Dendritic cell treated with granulocyte-macrophage colony-stimulating factor and Interleukin-4, amounts not matched to agents 40 ng/mL and 50 ng/mL, for 4 days (primary cell): ENCODE measurements around the gene PTPRN2.
"Not testable (repeated sequence)": the region's sequence is repeated elsewhere in the genome, so short reads cannot be mapped to it uniquely, and the experiment has no call there.

Experiments
- H3K27ac Mint-ChIP-seq: one replicate; pipeline ENCODE4 v1.8.0; 2022; ENCODE audit warnings: mild to moderate bottlenecking, mixed read lengths
- H3K27me3 Mint-ChIP-seq: one replicate; pipeline ENCODE4 v1.8.0; 2022; ENCODE audit warnings: mild to moderate bottlenecking, mixed read lengths
- H3K36me3 Mint-ChIP-seq: one replicate; pipeline ENCODE4 v1.8.0; 2022; ENCODE audit warnings: low read depth, mixed read lengths
- H3K4me1 Mint-ChIP-seq: one replicate; pipeline ENCODE4 v1.8.0; 2022; ENCODE audit warnings: low read depth, mixed read lengths
- H3K4me3 Mint-ChIP-seq: one replicate; pipeline ENCODE4 v1.8.0; 2022; ENCODE audit warnings: mild to moderate bottlenecking, moderate library complexity, mixed read lengths
- H3K9me3 Mint-ChIP-seq: one replicate; pipeline ENCODE4 v1.8.0; 2022; ENCODE audit warnings: mixed read lengths
- intact Hi-C: fragments of 100-400 bp; cut with micrococcal nuclease; formaldehyde crosslinking; loops from one replicate; pipeline ENCODE4 v1.15.0; 2022

Gene PTPRN2

GRCh38 chr7:158378978-158379377 lies 208.6 kb downstream of the PTPRN2 start:
- Mint-ChIP-seq H3K4me3 (no peak overlapping the region), H3K9me3 (peaks cover 21% of the 10 kb centered on the region), H3K36me3 (no peaks in the 10 kb centered on the region), H3K27me3 (no peaks in the 10 kb centered on the region), H3K4me1 (no peaks in the 10 kb centered on the region), H3K27ac (no peak overlapping the region)
- intact Hi-C loops: no loop called here

GRCh38 chr7:158377800-158378623 lies 209.6 kb downstream of the PTPRN2 start:
- H3K27ac Mint-ChIP-seq: no peak overlapping the region
- intact Hi-C loops: no loop called here
- no peak overlapping the region for H3K4me3 Mint-ChIP-seq
- no peaks in the 10 kb centered on the region for H3K27me3 Mint-ChIP-seq
- peaks cover 21% of the 10 kb centered on the region for H3K9me3 Mint-ChIP-seq
- H3K36me3 Mint-ChIP-seq: no peaks in the 10 kb centered on the region
- no peaks in the 10 kb centered on the region for H3K4me1 Mint-ChIP-seq

- H3K27ac Mint-ChIP-seq, H3K36me3 Mint-ChIP-seq, H3K27me3 Mint-ChIP-seq, intact Hi-C loops, H3K4me1 Mint-ChIP-seq, H3K4me3 Mint-ChIP-seq: not testable (repeated sequence)
- peaks cover 21% of the 10 kb centered on the region for H3K9me3 Mint-ChIP-seq
Measured at GRCh38 chr7:158376839-158377186, 210.8 kb downstream of the PTPRN2 start.

- H3K36me3 Mint-ChIP-seq, intact Hi-C loops, H3K4me3 Mint-ChIP-seq, H3K27ac Mint-ChIP-seq, H3K27me3 Mint-ChIP-seq, H3K4me1 Mint-ChIP-seq: not testable (repeated sequence)
- peaks cover 17% of the 10 kb centered on the region for H3K9me3 Mint-ChIP-seq
Measured at GRCh38 chr7:158376146-158376838, 211.3 kb downstream of the PTPRN2 start.

- intact Hi-C loops: no loop called here
- no peaks in the 10 kb centered on the region for H3K4me1 Mint-ChIP-seq
- no peak overlapping the region for H3K4me3 Mint-ChIP-seq
- H3K27ac Mint-ChIP-seq: no peak overlapping the region
- no peaks in the 10 kb centered on the region for H3K27me3 Mint-ChIP-seq
- no peaks in the 10 kb centered on the region for H3K36me3 Mint-ChIP-seq
- peaks cover 5% of the 10 kb centered on the region for H3K9me3 Mint-ChIP-seq
Measured at GRCh38 chr7:158375034-158375433, 212.6 kb downstream of the PTPRN2 start.

GRCh38 chr7:158374586-158374985 lies 213.0 kb downstream of the PTPRN2 start:
- intact Hi-C loops: no loop called here
- H3K4me3 Mint-ChIP-seq: no peak overlapping the region
- no peaks in the 10 kb centered on the region for H3K4me1 Mint-ChIP-seq
- peaks cover under 1% of the 10 kb centered on the region for H3K9me3 Mint-ChIP-seq
- H3K36me3 Mint-ChIP-seq: no peaks in the 10 kb centered on the region
- H3K27ac Mint-ChIP-seq: no peak overlapping the region
- H3K27me3 Mint-ChIP-seq: no peaks in the 10 kb centered on the region

GRCh38 chr7:158374146-158374545 lies 213.5 kb downstream of the PTPRN2 start:
- Mint-ChIP-seq H3K27me3 (no peaks in the 10 kb centered on the region), H3K27ac (no peak overlapping the region), H3K9me3 (no peaks in the 10 kb centered on the region), H3K4me3 (no peak overlapping the region), H3K4me1 (no peaks in the 10 kb centered on the region), H3K36me3 (no peaks in the 10 kb centered on the region)
- intact Hi-C loops: no loop called here

- no peaks in the 10 kb centered on the region for H3K27me3 Mint-ChIP-seq
- H3K27ac Mint-ChIP-seq: no peak overlapping the region
- intact Hi-C loops: no loop called here
- H3K36me3 Mint-ChIP-seq: no peaks in the 10 kb centered on the region
- H3K4me1 Mint-ChIP-seq: no peaks in the 10 kb centered on the region
- no peaks in the 10 kb centered on the region for H3K9me3 Mint-ChIP-seq
- no peak overlapping the region for H3K4me3 Mint-ChIP-seq
Measured at GRCh38 chr7:158373476-158374133, 214.0 kb downstream of the PTPRN2 start.

- H3K4me3 Mint-ChIP-seq: no peak overlapping the region
- H3K9me3 Mint-ChIP-seq: no peaks in the 10 kb centered on the region
- no peaks in the 10 kb centered on the region for H3K27me3 Mint-ChIP-seq
- no peaks in the 10 kb centered on the region for H3K4me1 Mint-ChIP-seq
- H3K36me3 Mint-ChIP-seq: no peaks in the 10 kb centered on the region
- H3K27ac Mint-ChIP-seq: no peak overlapping the region
- intact Hi-C loops: no loop called here
Measured at GRCh38 chr7:158372400-158373342, 215.0 kb downstream of the PTPRN2 start.

- Mint-ChIP-seq H3K27me3 (no peaks in the 10 kb centered on the region), H3K4me1 (no peaks in the 10 kb centered on the region), H3K36me3 (no peaks in the 10 kb centered on the region), H3K9me3 (no peaks in the 10 kb centered on the region), H3K27ac (no peak overlapping the region), H3K4me3 (no peak overlapping the region)
- intact Hi-C loops: no loop called here
Measured at GRCh38 chr7:158371856-158372255, 215.8 kb downstream of the PTPRN2 start.

- no peak overlapping the region for H3K27ac Mint-ChIP-seq
- H3K36me3 Mint-ChIP-seq: no peaks in the 10 kb centered on the region
- no peaks in the 10 kb centered on the region for H3K27me3 Mint-ChIP-seq
- H3K9me3 Mint-ChIP-seq: no peaks in the 10 kb centered on the region
- intact Hi-C loops: no loop called here
- H3K4me1 Mint-ChIP-seq: no peaks in the 10 kb centered on the region
- H3K4me3 Mint-ChIP-seq: no peak overlapping the region
Measured at GRCh38 chr7:158369866-158370265, 217.8 kb downstream of the PTPRN2 start.

GRCh38 chr7:158369290-158369689 lies 218.3 kb downstream of the PTPRN2 start:
- no peaks in the 10 kb centered on the region for H3K9me3 Mint-ChIP-seq
- H3K36me3 Mint-ChIP-seq: no peaks in the 10 kb centered on the region
- intact Hi-C loops: no loop called here
- H3K4me1 Mint-ChIP-seq: no peaks in the 10 kb centered on the region
- H3K4me3 Mint-ChIP-seq: no peak overlapping the region
- no peaks in the 10 kb centered on the region for H3K27me3 Mint-ChIP-seq
- H3K27ac Mint-ChIP-seq: no peak overlapping the region

- no peak overlapping the region for H3K27ac Mint-ChIP-seq
- H3K27me3 Mint-ChIP-seq: no peaks in the 10 kb centered on the region
- H3K4me3 Mint-ChIP-seq: no peak overlapping the region
Measured at GRCh38 chr7:158368449-158368848, 219.2 kb downstream of the PTPRN2 start.

GRCh38 chr7:158367634-158367982 lies 220.0 kb downstream of the PTPRN2 start:
- Mint-ChIP-seq H3K4me3 (no peak overlapping the region), H3K27ac (no peak overlapping the region), H3K9me3 (no peaks in the 10 kb centered on the region), H3K27me3 (no peaks in the 10 kb centered on the region), H3K4me1 (no peaks in the 10 kb centered on the region), H3K36me3 (no peaks in the 10 kb centered on the region)
- intact Hi-C loops: no loop called here

More at GRCh38 chr7:158368449-158368848, 219.2 kb downstream of the PTPRN2 start:
- intact Hi-C loops: no loop called here
- Mint-ChIP-seq H3K36me3 (no peaks in the 10 kb centered on the region), H3K9me3 (no peaks in the 10 kb centered on the region), H3K4me1 (no peaks in the 10 kb centered on the region)
